KMS-11 (cell line): ENCODE measurements around the gene RAB36.

Experiments
- H2AFZ ChIP-seq: fragments of 200-600 bp; sonication (generic); 2 replicates; pipeline ENCODE4 v1.6.1; 2016; ENCODE audit warnings: antibody characterized with exemption, mixed run types, low read depth
- H3K27ac ChIP-seq: fragments of 200-600 bp; sonication (generic); 2 replicates; pipeline ENCODE4 v1.6.1; 2016; ENCODE audit warnings: mild to moderate bottlenecking, mixed run types
- H3K27me3 ChIP-seq: fragments of 200-600 bp; sonication (generic); 2 replicates; pipeline ENCODE4 v1.6.1; 2017; ENCODE audit warnings: mild to moderate bottlenecking, low read depth, mixed run types, moderate library complexity; ENCODE audit not compliant: insufficient read depth
- H3K36me3 ChIP-seq: fragments of 200-600 bp; sonication (generic); 2 replicates; pipeline ENCODE4 v1.6.1; 2017; ENCODE audit warnings: mild to moderate bottlenecking, mixed run types; ENCODE audit not compliant: insufficient read depth
- H3K4me1 ChIP-seq: fragments of 200-600 bp; sonication (generic); 2 replicates; pipeline ENCODE4 v1.6.1; 2016; ENCODE audit warnings: mild to moderate bottlenecking, low read depth, mixed run types; ENCODE audit not compliant: poor library complexity, severe bottlenecking
- H3K4me2 ChIP-seq: fragments of 200-600 bp; sonication (generic); 2 replicates; pipeline ENCODE4 v1.7.0; 2016; ENCODE audit warnings: mild to moderate bottlenecking, mixed run types
- H3K4me3 ChIP-seq: fragments of 200-600 bp; sonication (generic); IDR thresholded peaks from 2 replicates; pipeline ENCODE4 v1.6.1; 2017; ENCODE audit warnings: low read depth, low read length, mixed read lengths; ENCODE audit not compliant: insufficient read depth
- H3K79me2 ChIP-seq: fragments of 200-600 bp; sonication (generic); 2 replicates; pipeline ENCODE4 v1.6.1; 2016; ENCODE audit warnings: low read depth, mixed run types; ENCODE audit not compliant: insufficient read depth
- H3K9ac ChIP-seq: fragments of 200-600 bp; sonication (generic); 2 replicates; pipeline ENCODE4 v1.6.1; 2016; ENCODE audit warnings: mild to moderate bottlenecking, mixed run types
- H4K20me1 ChIP-seq: fragments of 200-600 bp; sonication (generic); 2 replicates; pipeline ENCODE4 v1.6.1; 2016; ENCODE audit warnings: mild to moderate bottlenecking, mixed run types; ENCODE audit not compliant: insufficient read depth
- TF ChIP-seq, protein P1 (sequence below): fragments of 200-600 bp; sonication (generic); conservative IDR thresholded peaks from 2 replicates; pipeline ENCODE4 v1.6.1; 2017; ENCODE audit warnings: low read depth, mild to moderate bottlenecking, antibody characterized with exemption, low read length, moderate library complexity, mixed read lengths

The RAB36 gene

DNA sequence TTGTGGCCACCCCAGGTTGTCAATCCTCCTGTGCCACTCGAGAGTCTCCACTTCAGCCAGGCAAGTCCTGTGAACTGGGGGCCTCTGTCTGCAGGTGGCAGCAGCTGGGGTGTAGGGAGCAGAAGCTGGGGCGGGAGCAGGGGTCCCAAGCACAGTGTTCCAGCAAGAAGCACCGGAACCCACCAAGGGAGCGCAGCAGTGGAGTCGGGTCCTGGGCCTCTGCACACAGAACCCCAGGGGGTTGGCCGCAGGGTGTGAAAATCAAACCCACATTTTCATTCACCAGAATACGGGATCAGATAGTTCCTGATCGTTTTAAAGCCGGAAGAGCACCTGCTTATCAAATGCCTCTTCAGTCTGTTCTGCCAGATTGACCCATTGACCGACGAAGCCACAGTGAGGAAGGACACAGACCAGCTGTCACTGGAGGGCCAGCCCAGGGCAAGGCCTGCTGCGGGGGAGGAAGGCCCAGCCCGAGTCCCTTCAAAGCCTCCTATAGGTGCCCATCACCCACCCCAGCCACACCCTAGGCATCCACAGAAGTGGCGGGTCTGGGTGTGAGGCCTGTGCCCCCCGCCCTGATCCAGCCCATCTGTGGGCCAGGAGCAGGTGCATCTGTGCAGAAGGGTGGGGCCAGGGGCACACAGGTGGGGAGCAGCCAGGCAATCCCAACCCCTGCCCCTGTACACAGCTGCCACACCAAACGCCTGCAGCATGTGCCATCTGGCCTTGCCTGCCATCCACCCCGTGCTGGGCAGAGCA is 37.6 kb upstream of the RAB36 start:
- Histone ChIP-seq H2AFZ (no peak overlapping the region), H3K4me2 (no peak overlapping the region), H3K4me3 (no peak overlapping the region), H3K9ac (no peak overlapping the region), H4K20me1 (no peaks in the 10 kb centered on the region), H3K79me2 (no peaks in the 10 kb centered on the region), H3K4me1 (no peaks in the 10 kb centered on the region), H3K36me3 (no peaks in the 10 kb centered on the region), H3K27me3 (no peaks in the 10 kb centered on the region), H3K27ac (no peak overlapping the region)
- TF ChIP-seq, protein P1, sequence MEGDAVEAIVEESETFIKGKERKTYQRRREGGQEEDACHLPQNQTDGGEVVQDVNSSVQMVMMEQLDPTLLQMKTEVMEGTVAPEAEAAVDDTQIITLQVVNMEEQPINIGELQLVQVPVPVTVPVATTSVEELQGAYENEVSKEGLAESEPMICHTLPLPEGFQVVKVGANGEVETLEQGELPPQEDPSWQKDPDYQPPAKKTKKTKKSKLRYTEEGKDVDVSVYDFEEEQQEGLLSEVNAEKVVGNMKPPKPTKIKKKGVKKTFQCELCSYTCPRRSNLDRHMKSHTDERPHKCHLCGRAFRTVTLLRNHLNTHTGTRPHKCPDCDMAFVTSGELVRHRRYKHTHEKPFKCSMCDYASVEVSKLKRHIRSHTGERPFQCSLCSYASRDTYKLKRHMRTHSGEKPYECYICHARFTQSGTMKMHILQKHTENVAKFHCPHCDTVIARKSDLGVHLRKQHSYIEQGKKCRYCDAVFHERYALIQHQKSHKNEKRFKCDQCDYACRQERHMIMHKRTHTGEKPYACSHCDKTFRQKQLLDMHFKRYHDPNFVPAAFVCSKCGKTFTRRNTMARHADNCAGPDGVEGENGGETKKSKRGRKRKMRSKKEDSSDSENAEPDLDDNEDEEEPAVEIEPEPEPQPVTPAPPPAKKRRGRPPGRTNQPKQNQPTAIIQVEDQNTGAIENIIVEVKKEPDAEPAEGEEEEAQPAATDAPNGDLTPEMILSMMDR, result no peak

DNA sequence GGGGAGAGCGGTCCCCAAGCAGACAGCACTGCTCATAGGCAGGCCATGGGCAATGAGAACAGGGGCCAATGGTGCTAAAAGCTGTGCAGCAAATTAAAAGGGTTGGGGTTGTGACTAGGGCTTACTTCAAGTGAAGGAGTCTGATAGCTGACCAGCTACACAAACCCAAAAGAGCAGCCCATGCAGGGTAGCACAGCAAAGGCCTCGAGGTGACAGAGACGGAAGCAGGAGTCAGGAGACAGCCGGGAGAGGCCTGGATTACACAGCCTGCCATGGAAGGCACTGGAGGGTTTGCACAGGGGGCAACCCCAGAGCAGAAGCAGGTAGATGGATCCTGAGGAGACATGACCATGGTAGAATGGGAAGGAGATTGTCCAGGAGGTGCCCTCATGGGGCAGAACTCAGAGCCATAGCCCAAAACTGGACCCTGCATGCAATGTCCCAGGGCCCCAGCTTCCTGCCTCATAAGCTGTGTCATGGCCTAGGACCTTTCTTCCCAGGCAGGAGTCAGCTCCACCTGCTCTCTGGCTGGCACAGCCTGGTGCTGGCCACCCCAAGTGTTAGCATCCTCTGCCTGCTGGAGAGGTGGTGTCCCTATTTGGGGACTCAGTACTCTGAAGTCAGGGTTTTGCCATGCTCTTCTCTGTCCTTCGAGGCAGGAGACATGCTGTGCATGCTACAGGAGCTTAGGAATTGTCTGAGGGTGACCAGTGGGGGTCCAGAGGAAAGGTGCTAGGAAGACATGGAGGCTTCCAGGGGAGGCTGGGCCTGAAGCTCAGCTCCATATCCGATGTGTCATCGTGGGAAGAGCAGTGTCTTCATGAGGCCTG is 36.8 kb upstream of the RAB36 start:
- no peak overlapping the region for H3K4me3 ChIP-seq
- no peaks in the 10 kb centered on the region for H3K27me3 ChIP-seq
- no peaks in the 10 kb centered on the region for H3K36me3 ChIP-seq
- H3K4me2 ChIP-seq, result no peak overlapping the region
- no peaks in the 10 kb centered on the region for H4K20me1 ChIP-seq
- TF ChIP-seq, protein P1, result no peak
- no peaks in the 10 kb centered on the region for H3K4me1 ChIP-seq
- no peak overlapping the region for H2AFZ ChIP-seq
- H3K9ac ChIP-seq, result no peak overlapping the region
- no peaks in the 10 kb centered on the region for H3K79me2 ChIP-seq
- no peak overlapping the region for H3K27ac ChIP-seq

DNA sequence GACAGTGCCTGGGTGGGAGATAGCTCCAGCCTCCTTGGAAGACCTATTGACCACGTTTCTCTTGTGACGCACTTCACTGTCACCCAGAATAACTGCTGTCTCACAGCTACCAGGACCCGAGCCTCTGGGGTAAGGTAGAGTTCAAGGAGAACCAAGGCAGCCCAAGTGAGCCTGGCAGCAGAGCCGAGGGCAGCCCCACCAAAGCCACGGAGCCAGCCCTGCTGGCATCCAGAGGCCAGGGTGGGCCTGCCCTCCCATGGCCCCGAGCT is 36.3 kb upstream of the RAB36 start:
- Histone ChIP-seq H3K4me3 (no peak overlapping the region), H2AFZ (no peak overlapping the region), H3K36me3 (no peaks in the 10 kb centered on the region), H3K4me1 (no peaks in the 10 kb centered on the region), H3K9ac (no peak overlapping the region), H3K27ac (no peak overlapping the region), H3K27me3 (no peaks in the 10 kb centered on the region), H3K79me2 (no peaks in the 10 kb centered on the region), H3K4me2 (no peak overlapping the region), H4K20me1 (no peaks in the 10 kb centered on the region)
- TF ChIP-seq, protein P1, result no peak

DNA sequence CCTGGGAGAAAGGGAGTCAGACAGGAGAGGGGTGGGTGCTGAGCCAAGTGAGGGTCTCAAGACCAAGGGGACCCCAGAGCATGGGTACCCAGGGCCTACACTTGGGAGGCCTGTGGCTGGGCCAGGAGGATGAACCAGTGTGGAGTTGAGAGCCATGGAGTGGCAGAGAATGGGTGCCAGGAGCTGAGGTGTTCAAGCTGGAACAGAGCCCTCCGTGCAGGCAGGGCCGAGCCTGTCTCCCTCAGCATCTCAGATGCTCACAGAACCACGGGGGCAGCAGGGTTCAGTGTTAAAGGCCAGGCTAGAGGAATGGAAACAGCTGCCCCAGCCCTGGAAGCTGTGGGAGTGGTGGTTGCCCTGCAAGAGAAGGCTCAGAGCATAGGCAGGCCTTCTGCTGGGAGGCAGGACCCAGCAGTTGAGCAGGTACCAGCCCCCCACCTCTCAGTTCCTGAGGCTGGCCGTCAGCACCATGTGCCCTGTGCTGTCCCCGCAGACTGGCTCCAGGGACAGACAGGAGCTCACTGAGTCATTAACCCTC is 35.8 kb upstream of the RAB36 start:
- Histone ChIP-seq H3K79me2 (no peaks in the 10 kb centered on the region), H3K27ac (no peak overlapping the region), H2AFZ (no peak overlapping the region), H4K20me1 (no peaks in the 10 kb centered on the region), H3K4me3 (no peak overlapping the region), H3K36me3 (no peaks in the 10 kb centered on the region), H3K9ac (no peak overlapping the region), H3K4me1 (no peaks in the 10 kb centered on the region), H3K27me3 (no peaks in the 10 kb centered on the region), H3K4me2 (no peak overlapping the region)
- TF ChIP-seq, protein P1, result no peak
